Femur (tissue), 1 donor: ENCODE measurements around the gene C1QL1.

Source experiments
- DNase-seq: peaks from one replicate; pipeline ENCODE4 v3.0.0-alpha.2; 2017

C1QL1 gene

DNA sequence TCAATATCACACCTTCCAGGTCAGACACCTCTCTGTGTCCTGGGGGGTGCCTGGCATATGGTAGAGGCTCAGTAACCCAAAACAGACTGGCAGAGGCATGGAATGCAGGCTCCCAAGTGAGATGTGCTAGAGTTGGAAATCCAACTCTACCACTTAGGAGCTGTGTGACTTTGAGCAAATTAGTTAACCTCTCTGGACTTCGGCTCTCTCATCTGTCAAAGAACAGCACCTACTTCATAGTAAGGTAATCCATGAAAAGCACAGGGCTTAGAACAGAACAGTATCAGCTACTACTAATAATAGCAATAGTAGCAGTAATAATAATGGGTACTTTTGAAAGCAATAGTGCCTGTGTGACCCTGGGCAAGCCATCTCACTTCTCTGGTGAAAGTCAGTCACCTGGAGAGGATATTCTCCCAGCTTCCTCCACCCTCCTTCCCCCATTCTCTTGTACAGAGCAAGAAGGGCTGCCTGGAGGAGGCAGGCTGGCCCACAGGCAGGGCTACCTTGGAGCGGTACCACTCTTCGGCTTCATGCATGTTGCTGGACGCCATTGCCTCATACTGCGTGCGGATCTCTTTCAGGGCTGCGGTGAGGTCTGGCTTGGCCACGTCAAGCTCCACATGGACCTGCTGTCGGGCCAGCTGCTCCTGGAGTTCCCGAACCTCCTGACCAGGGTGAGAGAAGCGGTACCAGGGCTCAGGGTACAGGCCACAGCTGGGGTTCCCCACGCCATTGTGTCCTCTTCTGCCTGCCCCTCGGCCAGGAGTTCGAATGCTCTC lies 55.1 kb downstream of the C1QL1 start:
- DNase-seq, result no peak

GRCh38 chr17:44911133-44912001 lies 56.7 kb downstream of the C1QL1 start:
- DNase-seq, result no peak

DNA sequence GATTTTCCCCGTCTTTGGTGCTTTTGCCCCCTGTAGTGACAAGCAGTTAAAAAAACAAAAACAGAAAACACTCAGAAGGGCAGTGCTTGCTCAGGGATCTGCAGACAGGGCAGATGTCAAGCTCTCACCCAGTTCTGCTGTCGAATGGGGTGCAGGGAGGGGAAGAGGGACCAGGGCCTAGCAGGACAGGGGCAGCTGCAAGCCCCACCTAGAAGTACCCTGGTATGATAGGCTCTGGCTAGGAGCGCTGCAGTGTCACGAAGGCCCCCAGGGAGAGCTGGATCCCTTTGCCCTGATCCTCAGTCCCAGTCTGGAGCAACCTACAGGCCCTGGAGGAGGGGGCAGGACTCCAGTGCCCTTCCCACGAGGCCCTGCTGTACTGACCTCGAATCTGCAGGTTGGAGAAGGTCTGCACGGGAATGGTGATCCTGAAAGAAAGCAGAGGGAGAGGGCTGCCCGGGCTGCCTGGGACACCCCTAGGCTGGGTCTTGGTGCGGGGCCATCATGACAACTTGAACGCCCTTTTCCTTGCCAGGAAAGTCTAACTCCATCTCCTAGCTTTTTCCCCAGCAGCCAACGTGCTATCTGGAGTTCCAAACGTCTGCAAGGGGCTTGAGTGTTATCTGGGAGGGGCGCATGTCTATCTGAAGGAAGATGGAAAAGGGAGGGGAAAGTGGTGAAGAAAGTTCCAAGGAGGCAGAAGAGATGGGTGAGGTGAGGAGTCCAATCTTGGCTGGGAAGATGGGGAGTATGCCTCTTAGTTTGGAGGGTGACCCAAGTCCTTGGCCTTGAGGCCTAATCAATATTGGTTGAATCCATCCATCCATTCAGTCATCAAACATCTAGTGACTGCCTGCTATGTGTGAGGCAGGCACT lies 57.6 kb downstream of the C1QL1 start:
- no peak for DNase-seq
